Skin of body (tissue), 2 donors: ENCODE results near the gene ZC3H13. TPM values are rescaled to one million over a fixed set of nuclear protein-coding genes. Genes with fewer than 3 reads are reported as not detected.

Experiments used
- DNase-seq: peaks from one replicate; lab custom pipeline; 2025; lab: John Stamatoyannopoulos, UW
- total RNA-seq: library from RNA; depleted of rRNA; stranded (reverse); fragments of >200 nt; gene quantifications from one replicate; pipeline ENCODE4 v1.2.3, GENCODE V29; 2014

Gene ZC3H13
- total RNA-seq, 1 donor from 2014 or later: 30.0 TPM

- DNase-seq: no peak
These were observed 108.6 kb downstream of the ZC3H13 start for GRCh38 chr13:45943965-45944364.

GRCh38 chr13:45943120-45943519 lies 109.4 kb downstream of the ZC3H13 start:
- no peak for DNase-seq

- no peak for DNase-seq
These were observed 111.3 kb downstream of the ZC3H13 start for GRCh38 chr13:45941261-45941660.

- DNase-seq: no peak
These were observed 112.5 kb downstream of the ZC3H13 start for GRCh38 chr13:45940061-45940460.

- no peak for DNase-seq
These were observed 115.9 kb downstream of the ZC3H13 start for GRCh38 chr13:45936621-45937020.

GRCh38 chr13:45934283-45934682 lies 118.3 kb downstream of the ZC3H13 start:
- no peak for DNase-seq

- DNase-seq: no peak
These were observed 119.2 kb downstream of the ZC3H13 start for GRCh38 chr13:45933203-45933908.

- DNase-seq: no peak
These were observed 119.9 kb downstream of the ZC3H13 start for GRCh38 chr13:45932676-45933075.

GRCh38 chr13:45932172-45932571 lies 120.4 kb downstream of the ZC3H13 start:
- no peak for DNase-seq

GRCh38 chr13:45931211-45931610 lies 121.3 kb downstream of the ZC3H13 start:
- no peak for DNase-seq

GRCh38 chr13:45930177-45930576 lies 122.4 kb downstream of the ZC3H13 start:
- DNase-seq: no peak

GRCh38 chr13:45928843-45929242 lies 123.7 kb downstream of the ZC3H13 start:
- DNase-seq: no peak

- DNase-seq: no peak
These were observed 124.4 kb downstream of the ZC3H13 start for GRCh38 chr13:45928176-45928575.

- DNase-seq: no peak
These were observed 125.8 kb downstream of the ZC3H13 start for GRCh38 chr13:45926741-45927140.

- DNase-seq: no peak
These were observed 127.4 kb downstream of the ZC3H13 start for GRCh38 chr13:45925151-45925550.

GRCh38 chr13:45921162-45921736 lies 131.3 kb downstream of the ZC3H13 start:
- DNase-seq: no peak

- DNase-seq: no peak
These were observed 133.9 kb downstream of the ZC3H13 start for GRCh38 chr13:45918597-45918996.

GRCh38 chr13:45917019-45917418 lies 135.5 kb downstream of the ZC3H13 start:
- DNase-seq: no peak

GRCh38 chr13:45915686-45916439 lies 136.7 kb downstream of the ZC3H13 start:
- DNase-seq: no peak

- DNase-seq: no peak
These were observed 142.9 kb downstream of the ZC3H13 start for GRCh38 chr13:45909673-45910072.

GRCh38 chr13:45909089-45909488 lies 143.5 kb downstream of the ZC3H13 start:
- no peak for DNase-seq

- no peak for DNase-seq
These were observed 145.0 kb downstream of the ZC3H13 start for GRCh38 chr13:45907503-45907902.
